NCI-H510A treated with DMSO at 0.1 percent for 48 hours (cell line): ENCODE measurements around the gene TRIP13.
"Not testable (repeated sequence)": the region's sequence is repeated elsewhere in the genome, so short reads cannot be mapped to it uniquely, and the experiment has no call there.

Experiments
- DNase-seq: peaks from one replicate; lab custom pipeline; 2025; lab: John Stamatoyannopoulos, UW

TRIP13 gene

GRCh38 chr5:937151-937924 lies 44.7 kb downstream of the TRIP13 start:
- DNase-seq = no peak

- no peak for DNase-seq
Observed at GRCh38 chr5:939368-939767, 46.7 kb downstream of the TRIP13 start.

DNA sequence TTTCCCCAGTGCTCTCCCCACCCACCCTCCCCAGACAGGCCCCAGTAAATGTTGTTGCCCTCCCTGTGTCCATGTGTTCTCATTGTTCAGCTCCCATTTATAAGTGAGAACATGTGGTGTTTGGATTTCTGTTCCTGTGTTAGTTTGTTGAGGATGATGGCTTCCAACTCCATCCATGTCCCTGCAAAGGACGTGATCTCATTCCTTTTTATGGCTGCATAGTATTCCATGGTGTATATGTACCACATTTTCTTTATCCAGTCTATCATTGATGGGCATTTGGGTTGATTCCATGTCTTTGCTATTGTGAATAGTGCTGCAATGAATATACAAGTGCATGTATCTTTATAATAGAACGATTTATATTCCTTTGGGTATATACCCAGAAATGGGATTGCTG lies 48.1 kb downstream of the TRIP13 start:
- DNase-seq = not testable (repeated sequence)

GRCh38 chr5:943201-943917 lies 50.7 kb downstream of the TRIP13 start:
- DNase-seq = no peak

DNA sequence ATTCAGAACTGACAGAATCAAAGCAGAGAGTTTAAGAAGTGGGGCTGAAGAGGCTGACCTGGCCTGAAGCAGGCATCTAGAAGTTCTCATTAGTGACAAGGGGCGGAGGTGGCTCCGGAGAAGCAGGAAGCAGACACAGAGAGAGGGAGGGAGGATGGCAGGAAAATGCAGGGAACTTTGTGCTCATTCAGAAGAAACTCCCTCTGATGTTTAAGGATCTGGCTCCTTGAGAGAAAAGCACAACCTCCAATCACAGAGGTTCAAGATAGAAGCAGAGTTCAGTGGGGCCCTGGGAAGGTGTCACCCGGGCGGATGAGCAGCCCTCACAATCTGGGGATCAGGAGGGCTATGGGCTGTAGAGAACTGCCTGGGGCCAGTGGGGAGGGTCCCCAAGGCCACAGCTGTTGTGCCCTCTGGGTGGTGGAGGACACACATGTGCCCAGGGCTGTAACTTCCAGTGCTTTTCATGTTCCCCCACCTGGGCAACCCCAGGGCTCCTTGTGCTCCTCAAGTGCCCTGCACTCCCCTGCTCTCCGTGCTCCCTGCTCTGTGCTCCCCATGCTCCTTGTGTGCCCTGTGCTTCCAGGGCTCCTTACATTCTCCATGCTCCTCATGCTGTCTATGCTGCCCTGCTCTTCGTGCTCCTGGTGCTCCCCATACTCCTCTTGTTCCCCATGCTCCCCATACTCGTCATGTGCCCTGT lies 51.4 kb downstream of the TRIP13 start:
- no peak for DNase-seq

GRCh38 chr5:944621-944927 lies 51.9 kb downstream of the TRIP13 start:
- DNase-seq = no peak

GRCh38 chr5:944992-945685 lies 52.5 kb downstream of the TRIP13 start:
- no peak for DNase-seq

- peak; percentile 70 for DNase-seq
Observed at GRCh38 chr5:945691-946551, 53.2 kb downstream of the TRIP13 start.

DNA sequence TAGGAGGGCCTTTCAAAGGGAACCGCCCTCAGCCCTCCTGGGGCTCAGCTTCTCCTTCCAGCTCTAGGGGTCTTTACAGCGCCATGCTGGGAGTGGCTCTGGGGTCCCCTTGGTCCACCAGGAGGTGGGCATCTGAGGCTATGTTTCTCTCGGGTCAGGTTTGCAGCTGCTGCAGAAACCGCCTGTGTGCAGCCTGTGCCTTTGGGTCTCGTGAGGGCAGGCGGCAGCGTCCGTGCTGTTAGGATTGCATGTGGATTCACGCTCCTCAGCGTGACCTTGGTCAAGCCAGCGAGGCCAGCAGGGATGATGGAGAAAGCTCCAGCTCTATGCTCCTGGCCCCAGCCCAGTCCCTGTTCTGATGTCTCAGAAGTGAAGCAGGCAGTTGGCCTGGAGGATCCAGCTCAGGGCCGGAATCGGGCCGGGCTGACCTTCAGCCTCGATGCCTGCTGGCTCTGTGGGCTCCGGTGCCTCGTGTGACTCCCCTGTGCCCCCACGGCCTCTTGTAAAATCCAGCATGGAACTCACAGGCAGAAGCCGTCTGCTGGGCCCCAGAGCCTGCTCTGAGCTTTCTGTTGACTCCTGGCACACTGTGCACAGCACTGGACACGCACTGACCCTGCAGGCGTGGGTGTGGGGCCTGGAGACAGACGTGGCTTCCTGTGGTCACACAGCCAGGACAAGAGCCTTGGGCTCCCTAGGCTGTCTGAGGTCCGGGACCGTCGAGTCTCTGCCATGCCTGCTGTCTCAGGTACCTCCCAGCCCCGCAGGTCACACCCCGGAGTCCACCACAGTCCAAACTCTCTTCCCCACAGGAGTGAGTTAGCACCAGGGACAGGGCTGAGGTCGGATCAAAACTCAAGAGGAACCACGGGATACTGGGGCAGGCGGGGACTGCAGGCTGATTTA lies 54.3 kb downstream of the TRIP13 start:
- no peak for DNase-seq

DNA sequence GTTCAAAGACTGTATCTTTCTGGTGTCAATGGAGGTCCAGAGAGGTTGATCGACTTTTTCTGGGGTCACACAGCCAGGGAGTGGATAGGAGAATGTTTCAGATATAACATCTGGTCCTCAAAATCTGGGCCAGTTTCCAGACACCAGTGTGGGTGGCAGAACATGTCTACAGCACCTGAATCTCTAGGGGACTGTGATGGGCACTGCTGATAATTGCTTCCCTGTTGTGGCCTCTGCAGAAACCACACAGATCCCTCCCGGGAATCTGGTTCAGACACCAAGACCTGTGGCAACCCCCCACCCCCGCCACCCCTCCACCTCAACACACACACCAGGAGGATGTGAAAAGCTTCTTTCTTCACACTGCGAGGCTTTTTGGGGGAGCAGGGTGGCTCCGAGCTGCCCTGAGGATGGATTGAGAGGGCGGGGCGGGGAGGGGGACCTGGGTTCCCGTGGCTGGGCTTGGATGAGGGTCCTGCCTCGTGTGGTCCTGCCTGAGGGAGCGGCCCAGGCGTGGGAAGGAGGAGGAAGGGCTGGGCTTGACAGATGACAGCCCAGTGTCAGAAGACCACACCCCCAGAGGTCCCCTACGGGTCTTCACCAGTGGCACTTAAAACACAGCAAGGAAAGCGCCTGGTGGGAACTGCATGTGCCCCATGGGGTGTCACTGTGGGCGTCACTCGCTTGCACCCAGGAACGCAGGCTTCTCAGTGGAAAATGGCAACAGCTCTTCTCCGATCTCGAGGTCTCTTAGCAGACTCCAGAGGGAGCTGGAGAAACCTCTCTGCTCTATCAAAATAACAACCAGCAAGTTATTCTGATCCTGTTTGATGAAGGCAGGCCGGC lies 55.2 kb downstream of the TRIP13 start:
- no peak for DNase-seq

DNA sequence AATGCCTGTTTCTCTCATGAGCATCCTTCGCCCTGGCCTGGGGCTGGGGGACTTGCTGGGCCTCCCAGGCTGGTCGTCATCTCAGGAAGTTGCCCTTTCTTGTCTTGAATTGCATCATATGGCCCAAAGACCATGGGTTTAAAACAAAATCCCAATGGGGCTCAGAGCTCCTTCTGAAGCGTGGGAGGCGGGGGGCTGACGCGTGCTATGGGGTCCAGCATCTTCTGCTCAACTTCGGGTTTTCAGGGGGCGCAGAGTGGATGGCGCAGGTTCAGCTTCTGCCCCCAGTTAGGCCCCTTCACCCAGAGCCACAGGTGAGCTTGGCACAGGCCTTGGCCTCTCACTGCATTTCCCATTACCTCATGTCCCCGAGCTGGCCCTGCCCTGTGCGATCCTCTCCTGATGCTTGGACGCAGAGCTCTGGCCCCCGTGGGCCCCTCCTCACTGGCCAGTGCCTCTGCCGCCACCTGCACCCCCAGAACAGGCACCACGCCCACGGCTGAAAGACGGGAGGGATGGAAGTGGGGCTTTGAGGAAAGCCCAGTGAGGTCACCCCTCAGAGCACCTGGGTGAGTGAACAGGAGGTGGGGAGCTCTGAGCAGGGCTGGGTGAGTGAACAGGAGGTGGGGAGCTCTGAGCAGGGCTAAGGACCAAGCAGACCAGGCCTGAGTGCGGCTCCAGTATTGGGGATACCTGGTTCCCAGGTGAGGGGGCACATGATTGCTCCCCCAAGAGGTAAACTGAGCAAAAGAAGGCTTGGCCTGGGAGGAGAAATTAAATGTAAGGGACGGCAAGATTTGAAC lies 56.0 kb downstream of the TRIP13 start:
- DNase-seq = no peak

DNA sequence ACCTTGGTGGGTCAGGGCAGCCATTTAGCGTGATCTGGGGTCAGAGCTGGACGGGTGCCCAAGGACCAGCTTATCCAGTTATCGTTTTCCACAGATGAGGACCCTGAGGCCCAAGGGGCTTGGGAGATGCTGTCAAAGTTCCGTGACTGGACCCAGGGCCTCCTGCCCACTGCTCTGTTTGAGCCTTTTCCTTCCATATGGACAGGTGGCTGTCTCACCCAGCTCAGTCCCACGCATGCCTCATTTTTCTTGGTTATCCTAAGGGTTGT lies 56.5 kb downstream of the TRIP13 start:
- DNase-seq = no peak

DNA sequence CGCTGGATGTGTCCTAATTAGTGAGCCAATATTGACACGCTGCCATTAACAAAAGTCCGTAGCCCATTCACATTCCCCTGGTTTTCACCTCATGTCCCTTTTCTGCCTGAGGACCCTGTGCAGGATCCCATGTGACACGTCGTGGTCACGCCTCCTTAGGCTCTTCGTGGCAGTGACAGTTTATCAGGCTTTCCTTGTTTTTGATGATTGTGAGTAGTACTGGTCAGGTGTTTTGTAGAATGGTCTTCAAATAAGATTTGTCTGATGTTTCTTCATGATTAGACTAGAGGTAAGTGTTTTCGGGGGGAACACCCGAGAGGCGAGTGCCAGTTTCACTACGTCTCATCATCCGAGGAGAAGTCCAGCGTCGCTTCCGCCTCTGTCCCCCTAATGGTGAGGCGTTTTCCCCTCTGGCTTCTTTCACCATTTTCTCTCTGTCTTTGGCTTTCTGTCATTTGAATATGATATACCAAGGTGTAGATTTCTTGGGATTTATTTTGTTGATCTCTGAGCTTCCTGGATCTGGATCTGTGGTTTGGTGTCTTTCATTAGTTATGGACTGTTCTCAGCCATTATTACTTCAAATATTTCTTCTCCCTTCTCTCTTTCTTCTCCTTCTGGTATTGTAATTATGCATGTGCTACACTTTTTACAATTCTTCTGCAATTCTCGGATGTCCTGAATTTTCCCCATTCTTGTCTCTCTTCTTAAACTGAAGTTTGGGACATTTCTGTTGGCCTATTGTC lies 57.3 kb downstream of the TRIP13 start:
- DNase-seq = no peak

DNA sequence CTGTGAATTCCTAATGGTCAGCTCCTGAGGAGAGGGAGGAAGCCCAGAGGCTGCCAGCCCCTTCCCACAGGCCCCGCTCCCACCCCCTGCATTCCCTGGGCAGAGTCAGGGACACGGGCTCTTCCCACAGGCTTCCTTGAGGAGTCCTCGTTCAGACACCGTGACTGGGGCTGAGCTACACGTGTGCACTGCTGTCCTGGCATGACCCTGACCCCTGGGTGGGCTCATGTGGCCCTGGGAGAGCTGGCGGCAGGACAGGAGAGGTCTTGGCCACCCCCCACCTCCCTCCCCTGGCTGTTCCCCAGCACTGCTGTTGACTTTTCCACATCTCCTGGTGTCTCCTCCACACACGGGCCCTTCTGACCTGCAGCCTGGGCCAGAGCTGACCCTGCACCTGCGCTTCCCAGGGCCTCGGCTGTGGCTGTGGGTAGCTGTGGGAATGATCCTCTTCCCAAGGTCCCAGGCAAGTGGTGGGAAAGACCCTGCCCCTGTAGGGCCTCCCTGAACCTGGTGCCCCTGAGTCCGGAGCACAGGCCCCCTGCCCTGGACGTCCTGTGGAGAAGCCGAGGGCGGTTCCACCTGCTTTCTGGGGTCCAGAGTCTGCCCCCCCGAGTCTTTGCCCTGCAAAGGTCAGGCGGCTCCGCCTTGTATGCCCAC lies 59.4 kb downstream of the TRIP13 start:
- DNase-seq = no peak

- DNase-seq = no peak
Observed at GRCh38 chr5:952597-953271, 60.0 kb downstream of the TRIP13 start.

GRCh38 chr5:953535-954449 lies 61.1 kb downstream of the TRIP13 start:
- no peak for DNase-seq
